Measurements from ENCODE around the gene ATP9B.

ATP9B gene

GRCh38 chr18:79385326-79385707 lies 316.1 kb downstream of the ATP9B start:
- no peak for DNase-seq

GRCh38 chr18:79385708-79386341 lies 316.6 kb downstream of the ATP9B start:
- DNase-seq, result no peak

DNA sequence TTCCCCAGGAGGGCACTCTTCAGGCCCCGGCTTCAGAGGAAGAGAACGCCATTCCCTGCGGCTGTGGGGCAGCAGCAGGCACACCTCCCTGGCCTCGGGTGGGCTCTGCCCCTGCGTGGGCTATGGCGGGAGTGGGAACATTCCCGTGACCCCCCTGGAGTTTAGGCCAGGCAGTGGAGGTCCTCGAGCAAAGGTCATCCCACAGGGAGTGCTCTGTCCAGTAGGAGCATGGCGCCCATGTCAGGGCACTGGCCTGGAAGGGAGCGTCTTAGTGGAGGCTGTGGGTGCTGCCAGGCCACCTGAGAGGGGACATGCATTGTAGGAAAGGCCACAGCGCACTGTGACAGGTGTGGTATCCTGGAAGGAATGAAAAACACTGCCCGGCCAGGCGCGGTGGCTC lies 317.4 kb downstream of the ATP9B start:
- no peak for DNase-seq

GRCh38 chr18:79387214-79387613 lies 318.0 kb downstream of the ATP9B start:
- DNase-seq, result no peak

GRCh38 chr18:79387615-79388014 lies 318.4 kb downstream of the ATP9B start:
- DNase-seq, result no peak

GRCh38 chr18:79388043-79388442 lies 318.8 kb downstream of the ATP9B start:
- DNase-seq, result no peak

- DNase-seq, result no peak
Measured at GRCh38 chr18:79389689-79390088, 320.5 kb downstream of the ATP9B start.

- no peak for DNase-seq
Measured at GRCh38 chr18:79392226-79392625, 323.0 kb downstream of the ATP9B start.

DNA sequence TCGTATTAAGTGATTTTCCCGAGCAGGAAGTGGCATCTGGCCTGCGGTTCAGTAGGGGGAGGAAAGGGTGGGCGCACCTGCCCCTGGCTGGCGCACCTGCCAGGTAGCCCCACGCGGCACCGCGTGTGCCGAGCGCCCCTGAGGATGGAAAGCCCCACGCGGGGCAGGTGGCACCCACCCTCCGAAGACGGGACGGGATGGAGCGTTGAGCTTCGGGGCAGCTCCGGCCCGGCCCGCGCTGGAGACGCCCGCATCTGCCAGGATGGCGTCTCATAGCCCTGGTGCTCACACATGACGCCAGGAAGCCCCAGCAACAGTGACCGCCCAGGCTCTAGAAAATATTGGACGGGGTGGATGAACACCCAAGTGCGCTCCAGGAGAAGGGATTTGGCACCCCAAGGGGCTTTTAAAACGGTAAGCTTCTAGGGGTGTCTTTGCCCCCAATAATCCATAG lies 324.0 kb downstream of the ATP9B start:
- DNase-seq, result peak; percentile 42

GRCh38 chr18:79393635-79394533 lies 324.7 kb downstream of the ATP9B start:
- DNase-seq, result peak; percentile 82

DNA sequence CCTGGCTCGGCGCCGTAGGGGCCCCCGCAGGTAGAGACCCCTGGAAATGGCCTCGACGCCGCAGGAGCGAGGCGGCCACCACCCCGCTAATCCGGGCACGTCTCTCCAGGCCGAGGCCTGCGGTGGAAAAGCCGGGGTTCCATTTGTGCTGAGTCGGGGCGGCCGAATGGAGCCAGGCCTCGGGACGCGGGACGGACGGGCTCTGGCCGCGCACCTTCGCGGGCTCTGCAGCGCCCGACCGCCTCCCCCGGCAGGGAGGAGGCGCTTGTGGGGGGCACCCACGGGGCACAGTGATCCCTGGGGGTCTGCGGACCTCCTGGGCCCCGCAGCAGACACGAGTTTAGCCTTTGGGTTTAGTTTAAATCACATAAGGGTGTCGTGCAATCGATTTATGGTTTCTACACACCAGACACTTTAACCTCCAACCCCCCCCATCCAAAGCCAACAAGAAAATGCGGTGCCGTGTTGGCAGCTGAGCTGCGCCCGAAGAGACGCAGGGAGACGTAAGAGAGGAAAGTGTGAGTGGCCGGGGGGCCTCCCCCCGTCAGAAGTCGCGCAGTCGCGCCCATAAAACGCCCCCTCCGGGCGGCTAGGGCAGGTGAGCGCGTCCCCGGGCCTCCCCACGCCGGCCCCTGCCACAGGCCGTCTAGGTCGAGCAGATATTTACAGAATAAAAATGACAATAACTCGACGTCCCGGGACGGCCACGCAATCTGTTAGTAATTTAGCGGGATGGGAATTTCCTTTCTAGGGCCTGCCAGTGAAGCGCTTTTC lies 325.5 kb downstream of the ATP9B start:
- peak; percentile 44 for DNase-seq

DNA sequence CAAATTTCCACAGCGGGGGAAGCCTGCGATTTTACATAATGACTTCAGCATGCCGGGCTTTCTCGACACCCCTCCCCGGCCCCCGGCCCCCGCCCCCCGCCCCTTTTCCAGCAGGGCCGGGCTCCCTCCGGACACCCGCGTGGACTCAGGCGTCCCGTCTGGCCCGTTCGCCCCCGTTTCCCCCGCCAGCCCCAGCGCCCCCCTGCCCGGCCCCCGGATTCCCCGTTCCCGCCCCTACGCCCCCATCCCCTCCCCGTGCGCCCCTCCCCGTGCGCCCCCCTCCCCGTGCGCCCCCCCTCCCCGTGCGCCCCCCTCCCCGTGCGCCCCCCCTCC lies 326.1 kb downstream of the ATP9B start:
- DNase-seq, result no peak

DNA sequence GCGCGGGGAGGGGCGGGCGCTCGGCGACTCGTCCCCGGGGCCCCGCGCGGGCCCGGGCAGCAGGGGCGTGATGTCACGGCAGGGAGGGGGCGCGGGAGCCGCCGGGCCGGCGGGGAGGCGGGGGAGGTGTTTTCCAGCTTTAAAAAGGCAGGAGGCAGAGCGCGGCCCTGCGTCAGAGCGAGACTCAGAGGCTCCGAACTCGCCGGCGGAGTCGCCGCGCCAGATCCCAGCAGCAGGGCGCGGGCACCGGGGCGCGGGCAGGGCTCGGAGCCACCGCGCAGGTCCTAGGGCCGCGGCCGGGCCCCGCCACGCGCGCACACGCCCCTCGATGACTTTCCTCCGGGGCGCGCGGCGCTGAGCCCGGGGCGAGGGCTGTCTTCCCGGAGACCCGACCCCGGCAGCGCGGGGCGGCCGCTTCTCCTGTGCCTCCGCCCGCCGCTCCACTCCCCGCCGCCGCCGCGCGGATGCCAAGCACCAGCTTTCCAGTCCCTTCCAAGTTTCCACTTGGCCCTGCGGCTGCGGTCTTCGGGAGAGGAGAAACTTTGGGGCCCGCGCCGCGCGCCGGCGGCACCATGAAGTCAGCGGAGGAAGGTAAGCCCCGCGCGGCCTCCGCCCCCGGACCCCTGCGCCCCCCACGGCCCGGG lies 326.7 kb downstream of the ATP9B start, which contains the start of gene NFATC1:
Gene NFATC1 (plus strand): TSS at position 170 of the 644 bp plus-strand sequence. CDS start 295 bp downstream, at position 465.
- DNase-seq, result peak; percentile 40

DNA sequence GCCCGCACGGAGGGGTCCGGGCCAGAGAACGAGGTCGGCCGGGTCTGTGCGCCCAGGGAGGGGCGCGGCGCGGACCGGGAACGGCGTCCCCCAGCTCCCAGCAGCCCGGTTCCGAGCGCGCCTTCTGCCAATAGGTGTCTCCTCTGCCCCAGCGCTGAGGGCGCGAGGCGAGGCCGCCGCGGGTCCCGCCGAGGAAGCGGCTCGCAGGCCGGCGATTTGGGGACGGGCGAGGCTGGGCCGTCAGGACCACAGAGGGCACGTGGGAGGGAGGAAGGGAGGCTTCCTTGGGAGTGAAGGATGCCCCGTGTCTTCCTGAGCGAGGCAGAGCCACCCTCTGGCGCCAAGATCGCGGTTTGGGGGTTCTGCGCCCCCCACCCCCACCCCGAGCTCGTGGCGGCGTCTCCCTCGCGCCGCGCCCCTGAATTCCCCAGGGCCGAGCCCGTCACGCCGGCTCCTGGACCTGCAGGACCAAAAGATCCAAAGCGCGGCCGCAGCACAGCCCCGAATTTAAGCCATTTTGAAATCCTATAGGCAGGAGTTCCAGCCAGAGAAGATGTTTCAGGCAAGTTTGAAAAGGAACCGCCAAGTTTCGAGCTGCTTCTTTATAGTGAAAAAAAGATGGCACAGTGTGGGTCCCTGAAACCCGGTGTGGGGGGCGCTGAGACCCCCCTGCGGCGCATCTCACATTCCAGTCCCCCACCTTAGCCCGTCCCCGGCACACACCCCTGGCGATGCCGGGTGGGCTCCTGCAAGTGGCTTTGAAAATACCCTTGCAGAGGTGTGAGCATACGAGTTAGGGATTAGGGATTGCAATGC lies 327.4 kb downstream of the ATP9B start:
- DNase-seq, result no peak

DNA sequence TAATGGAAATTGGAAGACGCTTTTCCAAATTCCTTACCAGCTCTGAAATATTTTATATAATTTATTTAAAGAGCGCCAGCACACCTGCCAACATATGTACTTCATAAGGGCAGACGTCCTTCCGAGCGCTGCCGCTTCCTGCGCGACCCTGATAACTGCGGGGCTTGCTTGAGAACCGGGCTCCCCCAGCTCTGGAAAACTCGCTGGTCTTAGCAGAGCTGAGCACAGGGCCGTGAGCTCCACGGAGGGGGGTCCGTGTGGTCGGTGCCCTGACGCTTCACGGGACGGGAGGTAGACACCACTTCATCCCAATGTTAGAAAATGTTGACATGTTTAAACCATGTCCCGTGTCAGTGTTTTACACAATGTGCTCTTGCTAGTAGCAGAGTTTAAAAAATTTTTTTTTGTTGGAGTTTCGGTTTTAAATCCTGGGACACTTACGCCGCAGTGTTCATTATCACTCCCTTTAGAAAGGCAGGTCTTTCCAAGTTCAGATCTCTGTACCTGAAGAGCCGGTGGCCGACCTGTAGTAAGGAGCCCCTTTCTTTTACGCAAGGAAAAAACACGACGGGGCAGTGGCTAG lies 328.1 kb downstream of the ATP9B start:
- DNase-seq, result no peak

- no peak for DNase-seq
Measured at GRCh38 chr18:79397830-79398761, 328.9 kb downstream of the ATP9B start.

GRCh38 chr18:79399275-79400081 lies 330.3 kb downstream of the ATP9B start:
- DNase-seq, result no peak

- no peak for DNase-seq
Measured at GRCh38 chr18:79400091-79400590, 330.9 kb downstream of the ATP9B start.

Measured in COR-L47 (cell line).